ENCODE measurements around the gene SPRR2E. TPM values are rescaled to one million over a fixed set of nuclear protein-coding genes. Genes with fewer than 3 reads are reported as not detected.

The SPRR2E gene
- total RNA-seq, 2 experiments from 2014 or later: not detected

GRCh38 chr1:153049211-153049610, 45.1 kb downstream of the SPRR2E start:
- Mint-ChIP-seq H3K36me3 (ENCODE audit: low read depth) (no peaks in the 10 kb centered on the region), H3K27ac (no peak overlapping the region), H3K9me3 (no peaks in the 10 kb centered on the region), H3K27me3 (peaks cover 31% of the 10 kb centered on the region), H3K4me3 (no peak overlapping the region), H3K4me1 (no peaks in the 10 kb centered on the region)
- no peak for DNase-seq
- ChIA-PET POLR2A (no interaction called here), CTCF (no interaction called here)

Other genes with a start within 250 kb of the SPRR2E start
- not detected for gene LCE7A, start 234.5 kb downstream of the SPRR2E start, total RNA-seq
- gene SMCP, start 216.2 kb downstream of the SPRR2E start, total RNA-seq: not detected
- not detected for gene IVL, start 186.0 kb downstream of the SPRR2E start, total RNA-seq
- not detected for gene SPRR5, start 147.3 kb downstream of the SPRR2E start, total RNA-seq
- not detected for gene SPRR4, start 123.9 kb downstream of the SPRR2E start, total RNA-seq
- not detected for gene SPRR1A, start 110.4 kb downstream of the SPRR2E start, total RNA-seq
- gene SPRR3, start 92.8 kb downstream of the SPRR2E start, total RNA-seq: not detected
- gene SPRR1B, start 63.3 kb downstream of the SPRR2E start, total RNA-seq: not detected
- not detected for gene SPRR2D, start 53.4 kb downstream of the SPRR2E start, total RNA-seq
- gene SPRR2A, start 37.0 kb downstream of the SPRR2E start, total RNA-seq: not detected
- not detected for gene SPRR2B, start 22.9 kb downstream of the SPRR2E start, total RNA-seq
- gene SPRR2F, start 19.0 kb upstream of the SPRR2E start, total RNA-seq: not detected
- gene SPRR2G, start 56.4 kb upstream of the SPRR2E start, total RNA-seq: not detected
- not detected for gene LELP1, start 108.9 kb upstream of the SPRR2E start, total RNA-seq
- gene PRR9, start 123.1 kb upstream of the SPRR2E start, total RNA-seq: not detected
- not detected for gene LORICRIN, start 165.2 kb upstream of the SPRR2E start, total RNA-seq
- not detected for gene PGLYRP3, start 218.4 kb upstream of the SPRR2E start, total RNA-seq